ENCODE measurements around the gene MYOG.

- TF ChIP-seq POLR2A (IDR thresholded peaks at IDR 0.05; ENCODE audit: low read depth, low read length), result no peak
- TF ChIP-seq POLR2AphosphoS5 (IDR thresholded peaks at IDR 0.05; ENCODE audit: low read depth, low read length), result no peak
- no peak for TF ChIP-seq SPI1 (IDR thresholded peaks at IDR 0.05; ENCODE audit: low read depth, low read length)
- no peak for TF ChIP-seq TAF1 (IDR thresholded peaks at IDR 0.05; ENCODE audit: low read depth, low read length)
- TF ChIP-seq POU2F2 (IDR thresholded peaks at IDR 0.05; ENCODE audit: low read depth, low read length), result no peak
Measured at GRCh38 chr1:203038217-203038741, 47.5 kb downstream of the MYOG start.
